Activated B cell treated with CpG ODN at 0.5 μM for 24 hours (primary cell): ENCODE measurements around the gene IGF2BP1. TPM values are rescaled to one million over a fixed set of nuclear protein-coding genes. Genes with fewer than 3 reads are reported as not detected.

ENCODE experiments used
- ATAC-seq: fragments of 200-7000 bp; cut with Tn5 transposase; one replicate; pipeline ENCODE4 v1.10.0; 2021; ENCODE audit warnings: low read depth, mild to moderate bottlenecking, moderate library complexity
- CTCF ChIA-PET: fragments of 350-600 bp; sonication (Branson Sonifier 250); formaldehyde crosslinking; loops from one replicate; lab custom pipeline; 2021; ENCODE audit warnings: antibody characterized with exemption; lab: Charles Lee
- POLR2A ChIA-PET: fragments of 350-600 bp; sonication (Branson Sonifier 250); formaldehyde crosslinking; loops from one replicate; lab custom pipeline; 2021; ENCODE audit warnings: antibody characterized with exemption; lab: Charles Lee
- DNase-seq: peaks from one replicate; pipeline ENCODE4 v3.0.0; 2022
- H3K27ac Mint-ChIP-seq: one replicate; pipeline ENCODE4 v1.8.0; 2020; ENCODE audit warnings: mixed read lengths
- H3K27me3 Mint-ChIP-seq: one replicate; pipeline ENCODE4 v1.8.0; 2021; ENCODE audit warnings: mixed read lengths
- H3K36me3 Mint-ChIP-seq: one replicate; pipeline ENCODE4 v1.8.0; 2021; ENCODE audit warnings: low read depth, mixed read lengths
- H3K4me1 Mint-ChIP-seq: one replicate; pipeline ENCODE4 v1.8.0; 2021; ENCODE audit warnings: mixed read lengths
- H3K4me3 Mint-ChIP-seq: one replicate; pipeline ENCODE4 v1.8.0; 2020; ENCODE audit warnings: mild to moderate bottlenecking, mixed read lengths
- H3K9me3 Mint-ChIP-seq: one replicate; pipeline ENCODE4 v1.8.0; 2020; ENCODE audit warnings: mixed read lengths
- intact Hi-C: fragments of 100-400 bp; cut with micrococcal nuclease; formaldehyde crosslinking; loops from one replicate; pipeline ENCODE4 v1.15.1; 2024
- total RNA-seq: library from RNA; stranded (reverse); gene quantifications from 2 replicates; pipeline ENCODE4 v1.2.3, GENCODE V29; 2022
- TF ChIP-seq, protein P1 (sequence below): fragments of 200-600 bp; IDR thresholded peaks from one replicate; pipeline ENCODE4 v1.8.0; 2022; ENCODE audit warnings: antibody characterized with exemption, mild to moderate bottlenecking

Gene IGF2BP1
- total RNA-seq, 1 donor from 2014 or later, result 0.40 TPM

DNA sequence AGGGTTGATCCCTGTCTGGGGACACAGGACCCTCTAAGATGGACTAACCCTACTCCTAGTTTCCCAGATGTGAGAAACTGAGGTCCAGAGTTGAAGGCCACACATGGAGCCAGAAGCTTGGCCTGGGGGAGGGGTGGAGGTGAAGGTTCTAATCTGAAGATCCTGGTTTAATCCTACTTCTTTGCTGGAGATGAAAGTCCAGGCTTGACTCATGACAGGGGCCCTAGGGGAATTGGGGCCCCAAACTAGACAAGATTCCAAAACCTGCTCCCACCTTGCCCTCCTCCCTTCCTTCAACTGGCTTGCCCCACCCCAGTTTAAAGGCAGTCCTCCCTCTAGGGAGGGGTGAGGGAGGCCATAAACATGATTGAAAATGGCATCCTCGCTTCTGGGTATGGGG, 21.6 kb downstream of the IGF2BP1 start:
- ChIA-PET POLR2A (no interaction called here), CTCF (no interaction called here)
- Mint-ChIP-seq H3K27me3 (peaks cover 31% of the 10 kb centered on the region), H3K4me3 (no peak overlapping the region), H3K9me3 (no peaks in the 10 kb centered on the region), H3K36me3 (no peaks in the 10 kb centered on the region), H3K27ac (no peak overlapping the region), H3K4me1 (no peaks in the 10 kb centered on the region)
- TF ChIP-seq, protein P1, sequence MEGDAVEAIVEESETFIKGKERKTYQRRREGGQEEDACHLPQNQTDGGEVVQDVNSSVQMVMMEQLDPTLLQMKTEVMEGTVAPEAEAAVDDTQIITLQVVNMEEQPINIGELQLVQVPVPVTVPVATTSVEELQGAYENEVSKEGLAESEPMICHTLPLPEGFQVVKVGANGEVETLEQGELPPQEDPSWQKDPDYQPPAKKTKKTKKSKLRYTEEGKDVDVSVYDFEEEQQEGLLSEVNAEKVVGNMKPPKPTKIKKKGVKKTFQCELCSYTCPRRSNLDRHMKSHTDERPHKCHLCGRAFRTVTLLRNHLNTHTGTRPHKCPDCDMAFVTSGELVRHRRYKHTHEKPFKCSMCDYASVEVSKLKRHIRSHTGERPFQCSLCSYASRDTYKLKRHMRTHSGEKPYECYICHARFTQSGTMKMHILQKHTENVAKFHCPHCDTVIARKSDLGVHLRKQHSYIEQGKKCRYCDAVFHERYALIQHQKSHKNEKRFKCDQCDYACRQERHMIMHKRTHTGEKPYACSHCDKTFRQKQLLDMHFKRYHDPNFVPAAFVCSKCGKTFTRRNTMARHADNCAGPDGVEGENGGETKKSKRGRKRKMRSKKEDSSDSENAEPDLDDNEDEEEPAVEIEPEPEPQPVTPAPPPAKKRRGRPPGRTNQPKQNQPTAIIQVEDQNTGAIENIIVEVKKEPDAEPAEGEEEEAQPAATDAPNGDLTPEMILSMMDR, result no peak
- DNase-seq, result no peak
- intact Hi-C loops, result no loop called here
- no peak for ATAC-seq

DNA sequence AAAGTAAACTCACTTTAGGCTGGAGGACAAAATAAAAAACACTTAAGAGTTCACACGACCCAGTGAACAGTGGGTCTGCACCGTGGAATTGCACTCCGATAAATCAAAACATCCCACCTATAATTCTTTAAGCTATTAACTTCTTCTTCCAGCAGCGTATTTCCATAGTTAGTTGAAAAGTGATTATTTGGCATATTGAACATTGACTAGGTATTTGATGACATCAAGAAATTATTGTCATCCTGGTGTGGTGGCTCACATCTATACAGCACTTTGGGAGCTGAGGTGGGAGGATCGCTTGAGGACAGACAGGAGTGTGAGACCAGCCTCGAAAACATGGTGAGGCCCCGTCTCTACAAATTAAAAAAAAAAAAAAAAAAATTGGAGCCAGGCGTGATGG, 23.4 kb downstream of the IGF2BP1 start:
- CTCF ChIA-PET, result no interaction called here
- Mint-ChIP-seq H3K4me1 (no peaks in the 10 kb centered on the region), H3K27ac (no peak overlapping the region), H3K27me3 (peaks cover 19% of the 10 kb centered on the region), H3K4me3 (no peak overlapping the region), H3K9me3 (no peaks in the 10 kb centered on the region), H3K36me3 (no peaks in the 10 kb centered on the region)
- intact Hi-C loops, result no loop called here
- no peak for ATAC-seq
- POLR2A ChIA-PET, result no interaction called here
- no peak for DNase-seq
- TF ChIP-seq, protein P1, result no peak

DNA sequence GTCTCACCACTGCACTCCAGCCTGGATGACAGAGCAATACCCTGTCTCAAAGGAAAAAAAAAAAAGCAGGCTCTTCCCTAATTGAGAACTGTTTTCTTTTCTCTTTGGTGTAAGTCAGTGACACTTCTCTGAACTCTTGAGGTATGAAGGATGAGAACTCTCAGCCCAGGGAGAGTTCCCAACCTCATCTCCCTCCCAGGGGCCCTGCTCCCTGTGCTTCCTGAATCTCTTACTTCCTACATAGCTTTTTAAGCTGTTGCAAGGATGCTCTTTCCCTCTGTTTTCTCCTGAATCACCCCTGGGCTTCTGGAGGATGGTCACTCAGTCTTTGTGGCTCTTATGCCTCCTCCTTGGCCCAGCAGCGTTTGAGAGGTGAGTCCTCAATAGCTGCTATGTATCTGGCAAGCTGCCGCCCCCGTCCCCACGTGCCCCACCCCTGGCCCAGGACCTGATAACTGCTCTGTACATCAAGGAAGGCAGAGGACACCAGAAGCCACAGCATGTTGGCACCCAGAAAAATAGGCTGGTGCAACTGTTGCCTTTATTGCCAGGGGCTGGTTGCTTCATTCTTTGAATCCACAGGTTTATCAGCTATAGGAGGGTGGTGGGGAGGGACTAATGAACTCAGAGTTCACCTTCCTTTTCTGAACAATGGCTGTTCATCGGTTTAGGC, 24.0 kb downstream of the IGF2BP1 start:
- Mint-ChIP-seq H3K27me3 (peaks cover 13% of the 10 kb centered on the region), H3K4me1 (no peaks in the 10 kb centered on the region), H3K27ac (no peak overlapping the region), H3K9me3 (no peaks in the 10 kb centered on the region), H3K36me3 (no peaks in the 10 kb centered on the region), H3K4me3 (no peak overlapping the region)
- POLR2A ChIA-PET, result no interaction called here
- TF ChIP-seq, protein P1, result no peak
- CTCF ChIA-PET, result interaction anchor here (0.9 kb wide), 1 partner anchor 11 kb away, joined by 4 read pairs; no protein-coding TSS in a partner anchor
- no peak for DNase-seq
- intact Hi-C loops, result no loop called here
- no peak for ATAC-seq

DNA sequence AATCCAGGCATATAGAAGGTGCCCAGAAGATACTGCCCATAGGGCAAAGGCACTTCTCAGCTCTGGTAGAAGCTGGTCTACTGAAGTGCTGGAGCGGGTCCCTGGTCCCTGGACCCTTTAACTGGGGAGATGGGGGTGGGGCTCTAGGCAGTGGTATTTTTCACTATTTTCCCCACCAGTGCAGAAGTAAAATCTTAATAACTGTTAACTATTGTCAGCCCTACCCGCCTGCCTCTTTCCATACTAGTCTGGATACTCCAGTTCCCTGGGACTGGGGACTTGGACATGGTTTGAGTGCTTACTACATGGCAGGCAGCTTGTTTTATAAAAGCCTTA, 24.6 kb downstream of the IGF2BP1 start:
- no peak overlapping the region for H3K4me3 Mint-ChIP-seq
- H3K9me3 Mint-ChIP-seq, result no peaks in the 10 kb centered on the region
- H3K27me3 Mint-ChIP-seq, result peaks cover 9% of the 10 kb centered on the region
- ATAC-seq, result no peak
- no peak overlapping the region for H3K27ac Mint-ChIP-seq
- no peaks in the 10 kb centered on the region for H3K36me3 Mint-ChIP-seq
- intact Hi-C loops, result no loop called here
- CTCF ChIA-PET, result interaction anchor here (0.9 kb wide), 1 partner anchor 11 kb away, joined by 4 read pairs; no protein-coding TSS in a partner anchor
- no peak for DNase-seq
- TF ChIP-seq, protein P1, result no peak
- POLR2A ChIA-PET, result no interaction called here
- H3K4me1 Mint-ChIP-seq, result no peaks in the 10 kb centered on the region

DNA sequence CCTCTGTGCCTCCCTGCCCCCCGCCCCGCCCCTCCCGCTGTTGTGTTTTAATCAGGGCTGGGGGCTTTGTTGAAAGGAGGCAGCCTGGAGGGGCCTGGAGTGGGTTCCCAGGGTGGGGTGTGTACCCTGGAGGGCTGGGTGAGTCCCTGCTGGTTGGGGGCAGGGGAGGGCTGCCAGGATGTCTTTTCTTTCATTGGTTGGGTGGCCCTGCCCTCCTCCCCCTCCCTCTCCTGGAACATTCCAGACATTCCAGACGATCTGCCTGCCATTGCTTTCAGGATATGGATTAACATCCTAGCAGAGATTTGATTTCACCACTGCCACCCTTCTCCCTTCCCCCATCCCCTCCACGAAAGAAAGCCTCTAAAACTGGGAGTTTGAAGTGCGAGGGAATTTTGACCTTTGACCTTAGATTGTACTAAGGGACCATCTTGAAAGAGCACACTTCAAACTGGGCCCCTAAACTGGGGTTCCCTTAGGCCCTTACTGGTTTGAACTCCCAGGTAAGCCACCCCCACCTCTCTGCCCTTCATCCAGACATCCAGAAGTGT, 25.3 kb downstream of the IGF2BP1 start:
- Mint-ChIP-seq H3K27me3 (peaks cover 5% of the 10 kb centered on the region), H3K36me3 (no peaks in the 10 kb centered on the region), H3K4me3 (no peak overlapping the region), H3K27ac (no peak overlapping the region), H3K4me1 (no peaks in the 10 kb centered on the region), H3K9me3 (no peaks in the 10 kb centered on the region)
- no peak for DNase-seq
- ChIA-PET CTCF (no interaction called here), POLR2A (no interaction called here)
- no peak for ATAC-seq
- intact Hi-C loops, result no loop called here
- TF ChIP-seq, protein P1, result no peak
